Activated T-cell treated with anti-CD3 and anti-CD28 coated beads for 24 hours (primary cell): ENCODE data around the gene SLC39A5.
"Not testable (repeated sequence)": the region's sequence is repeated elsewhere in the genome, so short reads cannot be mapped to it uniquely, and the experiment has no call there.

ENCODE experiments used
- DNase-seq: peaks from one replicate; pipeline ENCODE4 v3.0.0-alpha.2; 2020; ENCODE audit warnings: low read depth

The SLC39A5 gene, protein sequence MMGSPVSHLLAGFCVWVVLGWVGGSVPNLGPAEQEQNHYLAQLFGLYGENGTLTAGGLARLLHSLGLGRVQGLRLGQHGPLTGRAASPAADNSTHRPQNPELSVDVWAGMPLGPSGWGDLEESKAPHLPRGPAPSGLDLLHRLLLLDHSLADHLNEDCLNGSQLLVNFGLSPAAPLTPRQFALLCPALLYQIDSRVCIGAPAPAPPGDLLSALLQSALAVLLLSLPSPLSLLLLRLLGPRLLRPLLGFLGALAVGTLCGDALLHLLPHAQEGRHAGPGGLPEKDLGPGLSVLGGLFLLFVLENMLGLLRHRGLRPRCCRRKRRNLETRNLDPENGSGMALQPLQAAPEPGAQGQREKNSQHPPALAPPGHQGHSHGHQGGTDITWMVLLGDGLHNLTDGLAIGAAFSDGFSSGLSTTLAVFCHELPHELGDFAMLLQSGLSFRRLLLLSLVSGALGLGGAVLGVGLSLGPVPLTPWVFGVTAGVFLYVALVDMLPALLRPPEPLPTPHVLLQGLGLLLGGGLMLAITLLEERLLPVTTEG

DNA sequence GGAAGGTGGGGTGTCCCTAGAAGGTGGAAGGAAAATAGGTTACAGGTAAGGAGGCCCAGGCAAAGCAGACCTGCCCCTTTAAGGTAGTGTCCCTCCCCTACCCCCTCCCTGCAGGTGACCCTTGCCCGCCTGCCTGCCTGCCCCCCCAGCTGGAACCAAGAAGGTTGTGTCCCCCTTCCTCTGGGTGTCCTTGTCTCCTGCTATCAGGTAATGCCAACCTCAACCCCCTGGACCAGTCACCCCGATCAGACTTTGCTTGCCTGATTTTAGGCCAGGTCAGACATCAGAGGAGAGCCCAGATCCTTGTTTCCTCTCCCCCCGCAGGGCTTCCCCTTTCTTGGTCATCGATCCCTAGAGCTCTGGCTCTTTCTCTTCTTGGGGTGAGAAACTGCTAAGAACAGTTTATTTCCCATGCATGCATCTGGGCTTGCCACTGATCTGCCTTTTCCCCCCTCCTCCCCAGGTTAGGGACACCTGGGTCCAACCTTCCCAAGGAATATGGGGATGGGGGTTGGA is at the start of gene SLC39A5:
TSS of gene SLC39A5 (plus strand) at position 136 of the 516 bp plus-strand sequence. CDS start 1,224 bp downstream, outside the sequence.
- no peak for DNase-seq

DNA sequence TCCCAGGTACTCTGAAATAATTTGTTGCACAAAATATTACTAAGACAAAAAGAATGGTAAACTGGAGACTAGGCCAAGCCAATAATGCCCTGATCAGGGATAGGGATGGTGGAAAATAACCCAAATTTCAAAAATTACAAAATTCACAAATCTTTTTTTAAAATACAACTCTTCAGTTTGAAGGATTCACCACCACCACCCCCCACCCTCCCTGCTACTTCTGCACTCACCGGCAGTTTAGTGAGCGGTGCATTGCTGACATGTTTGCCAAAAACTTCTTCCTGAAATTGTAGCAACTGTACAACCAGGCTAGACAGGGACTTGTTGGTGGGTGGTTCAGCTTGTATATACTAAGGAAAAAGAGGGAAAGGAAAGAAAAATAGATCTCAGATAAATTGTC is 42.9 kb upstream of the SLC39A5 start:
- no peak for DNase-seq

DNA sequence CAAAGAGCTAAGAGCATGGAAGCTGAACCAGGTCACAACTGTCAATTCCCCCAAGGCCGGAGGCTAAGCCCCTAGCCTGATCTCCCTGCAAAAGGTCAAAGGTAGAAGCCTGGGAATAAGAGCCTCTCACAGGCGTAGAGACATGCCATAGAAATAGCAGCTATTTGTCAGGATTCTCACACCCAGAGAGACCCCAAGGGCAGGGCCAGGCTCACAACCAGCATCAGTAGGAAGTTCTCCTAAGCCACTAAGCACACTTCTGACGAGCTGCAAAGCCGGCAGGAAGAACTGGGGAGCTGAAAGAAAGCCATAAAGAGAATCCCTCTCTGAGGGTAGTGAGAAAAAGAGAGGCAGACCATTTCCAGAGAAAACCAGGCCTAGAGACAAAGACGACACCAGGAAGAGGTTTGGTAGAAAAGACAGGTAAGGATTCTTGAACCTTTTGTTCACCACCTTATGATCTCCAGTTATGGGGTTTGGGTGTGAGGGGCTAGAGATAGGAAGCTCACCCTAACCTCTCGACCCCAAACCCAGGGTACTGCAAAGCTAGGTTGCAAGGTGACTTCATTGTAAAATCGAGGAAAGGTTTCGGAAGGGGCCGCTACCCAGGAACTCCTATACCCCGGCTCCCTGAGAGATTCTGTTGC is 41.6 kb upstream of the SLC39A5 start:
- no peak for DNase-seq

DNA sequence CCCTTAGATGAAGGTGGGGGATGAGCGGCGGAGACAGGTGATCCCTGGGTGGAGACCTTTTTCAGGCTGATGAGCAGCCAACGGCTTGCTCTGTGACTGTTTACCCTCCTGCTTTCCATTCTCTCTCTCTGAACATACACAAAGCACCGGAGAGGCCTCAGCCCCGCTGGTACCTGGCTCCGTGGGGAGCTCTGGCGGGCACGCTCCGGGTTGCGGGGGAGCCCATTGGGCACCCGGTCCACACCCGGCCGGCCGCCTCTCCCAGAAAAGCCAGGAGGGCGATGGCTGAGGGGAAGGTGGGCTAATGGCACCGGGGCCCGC is 41.1 kb upstream of the SLC39A5 start:
- DNase-seq = no peak

DNA sequence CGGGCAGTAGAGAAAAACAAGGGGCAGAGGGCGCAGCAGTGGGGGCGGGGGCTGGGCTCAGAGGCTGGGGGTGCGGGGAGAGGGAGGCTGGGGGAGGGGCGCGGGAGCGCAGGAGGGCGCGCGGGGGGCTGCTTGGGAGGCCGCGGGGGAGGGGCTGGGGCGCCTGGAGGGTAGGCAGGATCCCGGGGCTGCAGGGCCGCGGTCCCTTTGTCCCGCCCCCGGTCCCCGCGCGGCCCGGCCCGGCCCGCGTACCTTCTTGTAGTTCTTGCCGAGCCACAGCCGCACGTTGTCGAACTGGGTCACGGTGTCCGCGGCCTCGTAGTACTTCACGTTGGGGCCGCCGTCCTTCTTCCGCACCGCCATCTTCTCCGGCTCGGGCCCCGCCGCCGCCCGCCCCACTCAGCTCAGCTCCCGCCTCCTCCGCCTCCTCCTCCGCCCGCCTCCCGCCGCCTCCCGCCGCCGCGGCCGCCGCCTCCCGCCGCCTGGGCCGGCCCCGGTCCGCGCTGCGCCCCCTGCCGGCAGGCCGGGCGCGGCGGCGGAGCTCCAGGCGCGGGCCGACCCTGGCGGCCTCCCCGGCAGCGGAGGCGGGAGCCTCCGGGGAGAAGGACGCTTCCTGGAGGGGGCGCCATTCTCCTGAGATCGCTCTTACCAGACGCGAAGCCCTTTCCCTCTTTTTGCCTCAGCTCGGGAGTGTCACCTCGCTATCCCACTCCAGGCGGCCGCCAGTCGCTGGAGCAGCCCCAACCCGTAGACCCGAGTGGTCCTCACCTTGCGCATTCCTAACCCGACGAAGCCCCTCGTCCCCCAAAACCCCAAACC is 40.5 kb upstream of the SLC39A5 start, which contains the start of gene SMARCC2:
TSS of gene SMARCC2 (minus strand) at position 385 of the 819 bp plus-strand sequence. CDS start at position 363, 22 bp downstream.
- peak; percentile 78 for DNase-seq

DNA sequence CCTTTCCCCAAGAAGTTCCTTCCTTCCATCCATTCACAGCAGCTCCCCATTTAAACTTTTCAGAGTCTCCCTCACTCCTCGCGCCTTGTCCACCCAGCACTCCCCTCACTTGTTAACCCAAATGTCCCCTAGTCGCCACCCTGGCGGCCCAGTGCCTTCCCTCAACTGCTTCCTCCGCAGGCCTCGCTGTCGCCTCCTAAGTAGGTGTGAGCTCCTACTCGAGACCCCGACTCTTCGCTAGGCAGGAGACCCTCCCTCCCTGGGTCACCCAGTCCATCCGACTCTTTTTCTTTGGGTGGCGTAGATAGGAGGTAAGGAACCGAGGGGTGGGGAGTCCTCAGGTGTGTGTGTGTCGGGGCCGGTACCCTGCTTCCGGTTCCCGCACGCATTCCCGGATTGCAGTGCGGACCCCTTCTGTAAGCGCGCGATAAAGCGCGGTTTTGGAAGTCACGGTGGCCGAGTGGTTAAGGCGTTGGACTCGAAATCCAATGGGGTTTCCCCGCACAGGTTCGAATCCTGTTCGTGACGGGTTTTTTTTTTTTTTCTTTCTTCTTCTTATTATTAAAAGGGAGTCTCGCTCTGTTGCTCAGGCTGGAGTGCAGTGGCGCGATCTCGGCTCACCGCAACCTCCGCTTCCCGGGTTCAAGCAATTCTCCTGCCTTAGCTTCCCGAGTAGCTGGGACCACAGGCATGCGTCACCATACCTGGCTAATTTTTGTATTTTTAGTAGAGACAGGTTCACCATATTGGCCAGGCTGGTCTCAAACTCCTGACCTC is 39.7 kb upstream of the SLC39A5 start:
- peak; percentile 92 for DNase-seq

DNA sequence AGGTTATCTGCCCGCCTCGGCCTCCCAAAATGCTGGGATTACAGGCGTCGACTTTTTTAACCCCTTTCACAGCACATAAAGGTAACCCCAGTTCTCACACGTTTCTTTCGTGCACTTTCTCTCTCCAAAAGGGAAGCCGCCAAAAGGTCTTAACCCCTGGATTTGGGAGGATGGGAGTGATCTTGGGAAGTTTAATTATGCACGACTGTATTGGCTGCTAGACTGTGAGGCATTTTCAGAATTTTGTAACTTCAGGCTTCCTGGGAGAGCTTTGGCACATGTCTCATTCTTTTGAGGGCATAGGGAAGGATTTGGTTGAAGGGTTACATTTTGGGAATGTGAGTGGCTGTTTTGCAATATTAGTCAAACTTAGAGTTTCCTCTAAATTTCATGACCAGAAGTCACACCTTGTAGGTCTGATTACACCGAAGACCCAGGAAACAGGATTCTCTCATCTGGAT is 39.1 kb upstream of the SLC39A5 start:
- DNase-seq = no peak

DNA sequence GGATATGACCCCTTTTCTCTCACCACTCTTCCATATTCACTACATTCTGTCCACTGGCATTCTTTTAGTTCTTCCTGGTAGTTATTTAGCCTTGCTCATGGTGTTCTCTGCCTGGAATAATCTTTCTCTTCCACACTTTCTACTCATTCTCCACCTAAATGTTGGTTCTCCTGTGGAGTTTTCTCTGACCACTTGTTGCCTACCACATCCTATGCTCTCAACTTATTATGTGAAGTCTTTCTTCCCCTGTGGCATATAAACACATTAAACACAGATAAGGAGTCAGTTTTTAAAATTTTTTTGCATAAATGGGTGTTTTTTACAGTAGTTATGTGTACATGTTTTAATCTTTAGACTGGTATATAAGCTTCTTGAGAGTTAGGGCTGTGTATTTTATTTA is 37.3 kb upstream of the SLC39A5 start:
- DNase-seq = no peak

DNA sequence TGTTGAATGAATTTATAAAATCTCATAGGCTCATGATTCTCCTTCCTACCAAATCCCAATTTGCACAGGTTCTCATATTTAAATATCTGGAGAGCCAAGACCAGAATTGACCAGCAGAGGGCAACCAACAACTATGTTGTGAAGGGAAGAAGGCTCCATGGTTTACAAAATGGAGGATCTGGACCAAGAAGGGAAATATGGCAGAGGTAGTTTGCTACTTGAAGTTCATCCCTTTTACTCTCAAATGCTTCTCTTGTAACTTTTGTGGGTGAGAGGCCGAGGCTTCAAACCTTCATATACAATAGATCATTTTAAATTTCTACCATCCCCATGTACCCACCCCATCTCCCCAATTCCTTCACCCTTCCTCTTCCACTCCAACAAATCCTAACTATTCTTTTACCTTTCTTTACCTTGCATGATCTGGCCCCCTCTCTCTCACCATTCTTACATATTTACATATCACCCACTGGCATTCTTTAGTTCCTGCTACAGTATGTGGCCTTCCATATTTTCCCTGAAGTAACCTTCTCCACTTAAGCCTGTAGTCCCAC is 36.7 kb upstream of the SLC39A5 start:
- peak; percentile 72 for DNase-seq

DNA sequence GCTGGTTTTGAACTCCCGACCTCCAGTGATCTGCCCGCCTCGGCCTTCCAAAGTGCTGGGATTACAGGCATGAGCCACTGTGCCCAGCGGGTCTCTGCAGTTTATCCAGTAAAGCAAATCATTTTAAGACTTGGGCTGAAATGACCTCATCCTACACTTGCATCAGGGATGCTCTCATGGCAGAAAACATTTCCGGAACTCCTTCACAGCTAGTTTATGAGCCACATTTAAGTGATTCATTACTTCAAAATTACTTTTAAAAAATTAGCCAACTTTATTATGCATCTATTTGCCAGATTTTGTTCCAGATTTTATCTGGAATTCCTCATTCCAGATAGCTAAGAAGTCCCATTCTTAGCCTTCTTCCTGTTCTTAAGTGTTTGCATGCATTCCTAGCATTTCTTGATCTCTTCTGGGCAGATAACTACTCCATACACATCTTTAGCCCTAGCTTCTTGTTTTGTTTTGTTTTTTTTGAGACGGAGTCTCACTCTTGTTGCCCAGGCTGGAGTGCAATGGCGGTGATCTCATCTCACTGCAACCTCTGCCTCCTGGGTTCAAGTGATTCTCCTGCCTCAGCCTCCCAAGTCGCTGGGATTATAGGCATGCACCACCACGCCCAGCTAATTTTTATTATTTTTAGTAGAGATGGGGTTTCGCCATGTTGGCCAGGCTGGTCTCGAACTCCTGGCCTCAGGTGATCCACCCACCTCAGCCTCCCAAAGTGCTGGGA is 32.9 kb upstream of the SLC39A5 start:
- DNase-seq = not testable (repeated sequence)

DNA sequence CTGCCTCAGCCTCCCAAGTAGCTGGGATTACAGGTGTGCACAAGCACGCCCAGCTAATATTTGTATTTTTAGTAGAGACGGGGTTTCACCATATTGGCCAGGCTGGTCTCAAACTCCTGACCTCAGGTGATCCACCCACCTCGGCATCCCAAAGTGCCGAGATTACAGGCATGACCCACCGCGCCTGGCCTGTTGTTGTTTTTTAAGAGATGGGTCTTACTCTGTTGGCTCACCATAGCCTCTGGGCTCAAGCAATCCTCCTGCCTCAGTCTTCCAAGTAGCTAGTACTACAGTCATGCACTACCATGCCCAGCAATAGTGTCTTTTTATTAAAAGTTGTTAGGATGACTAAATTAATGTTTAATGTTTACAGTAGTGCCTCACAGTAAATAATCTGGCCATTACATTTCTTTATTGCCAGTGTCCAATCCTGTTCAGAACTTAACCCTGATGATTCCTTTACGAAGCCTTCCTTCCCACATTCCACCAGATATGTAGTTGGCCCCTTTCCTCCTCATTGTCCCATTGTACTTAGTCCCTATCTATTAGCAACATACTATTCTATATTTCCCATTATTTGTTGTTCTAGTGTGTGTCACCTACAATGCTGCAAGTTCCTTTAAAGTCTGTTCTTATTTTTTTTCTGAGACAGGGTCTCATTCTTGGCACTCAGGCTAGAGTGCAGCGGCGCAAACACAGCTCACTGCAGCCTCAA is 31.8 kb upstream of the SLC39A5 start:
- DNase-seq = no peak

DNA sequence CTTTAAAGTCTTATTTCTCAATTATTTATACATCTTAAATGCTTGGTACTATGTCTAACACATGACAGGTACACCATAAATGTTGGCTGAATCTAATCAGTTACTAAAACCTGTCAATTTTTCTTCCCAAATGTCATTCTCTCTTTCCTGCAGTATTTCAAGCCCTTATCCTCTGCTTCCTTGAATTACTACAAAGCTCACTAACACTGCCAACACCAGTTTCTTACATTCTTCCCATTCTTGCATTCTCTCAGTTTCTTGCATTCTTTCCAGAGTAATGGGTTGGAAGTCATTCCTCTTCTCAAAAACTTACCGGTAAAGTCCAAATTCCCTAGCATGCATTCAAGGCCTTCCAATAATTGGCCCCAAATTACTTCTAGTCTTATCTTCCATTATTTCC is 31.0 kb upstream of the SLC39A5 start:
- DNase-seq = no peak

DNA sequence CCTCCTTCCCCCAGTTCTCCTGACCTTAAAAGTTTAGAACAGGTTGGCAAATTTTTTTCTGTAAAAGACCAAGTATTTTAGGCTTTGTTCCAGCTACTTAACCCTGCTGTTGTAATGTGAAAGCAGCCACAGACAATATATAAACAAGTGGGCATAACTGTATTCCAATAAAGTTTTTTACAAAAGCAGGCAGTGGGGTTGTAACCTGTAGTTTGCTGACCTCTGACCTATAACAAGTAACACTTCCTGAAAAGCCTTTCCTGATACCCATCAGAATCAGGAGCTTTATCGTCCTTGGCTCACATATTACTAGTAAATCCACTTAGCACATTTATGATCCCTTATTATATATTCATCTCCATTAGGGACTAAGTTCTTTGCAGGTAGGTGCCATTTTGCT is 27.5 kb upstream of the SLC39A5 start:
- no peak for DNase-seq

DNA sequence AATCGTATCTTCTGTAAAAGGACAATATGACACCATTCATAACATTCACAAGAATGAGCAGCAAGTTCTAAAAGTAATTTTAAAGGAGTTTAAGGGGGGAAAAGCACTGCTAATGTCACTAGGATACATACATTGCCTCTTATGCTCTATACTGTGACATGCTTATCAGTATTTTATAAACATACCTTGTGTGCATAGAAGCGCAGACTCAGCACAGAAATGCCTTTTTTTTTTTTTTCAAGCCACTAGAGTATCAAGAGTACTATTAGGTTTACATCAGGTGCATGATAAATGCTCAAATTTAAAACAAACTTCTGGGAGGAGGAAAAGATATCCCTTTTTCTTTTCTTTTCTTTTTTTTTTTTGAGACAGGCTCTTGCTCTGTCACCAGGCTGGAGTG is 27.0 kb upstream of the SLC39A5 start:
- no peak for DNase-seq

DNA sequence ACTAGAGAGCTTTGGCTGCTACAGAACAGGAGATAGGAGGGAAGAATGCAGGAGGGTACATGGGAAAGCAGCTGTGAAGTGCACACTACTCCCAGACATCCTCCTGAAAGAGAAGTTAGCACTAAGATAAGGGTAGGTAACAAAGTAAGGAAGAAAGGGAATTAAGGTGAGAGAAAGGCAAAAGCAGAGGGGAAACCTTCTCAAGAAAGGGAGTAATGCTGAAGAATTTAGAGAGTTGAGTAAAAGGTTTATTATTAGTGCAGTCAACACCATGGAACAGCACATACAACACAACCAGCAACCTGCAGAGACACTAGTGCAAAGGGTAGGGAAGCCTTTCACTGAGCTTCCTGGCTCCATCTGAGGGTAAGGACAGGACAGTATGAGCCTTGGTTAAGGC is 25.6 kb upstream of the SLC39A5 start:
- no peak for DNase-seq

DNA sequence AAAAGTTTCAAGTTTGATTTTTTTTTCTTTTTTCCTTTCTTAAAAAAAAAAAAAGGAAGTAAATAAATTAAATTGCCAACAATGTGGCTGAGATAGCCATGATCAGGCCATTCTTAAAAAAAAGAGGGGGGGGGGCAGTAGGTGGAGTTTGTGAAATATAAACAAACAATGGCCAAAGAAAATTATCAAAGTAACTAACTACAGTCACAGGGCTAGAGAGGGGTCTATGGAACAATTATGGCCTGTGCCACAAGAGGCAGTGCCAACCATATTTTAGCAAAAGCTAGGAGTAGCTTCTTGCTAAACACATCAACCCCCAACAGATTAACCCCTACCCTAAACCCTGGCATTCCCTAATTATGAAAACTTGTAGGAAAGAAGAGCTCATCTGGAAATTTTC is 24.4 kb upstream of the SLC39A5 start:
- no peak for DNase-seq

DNA sequence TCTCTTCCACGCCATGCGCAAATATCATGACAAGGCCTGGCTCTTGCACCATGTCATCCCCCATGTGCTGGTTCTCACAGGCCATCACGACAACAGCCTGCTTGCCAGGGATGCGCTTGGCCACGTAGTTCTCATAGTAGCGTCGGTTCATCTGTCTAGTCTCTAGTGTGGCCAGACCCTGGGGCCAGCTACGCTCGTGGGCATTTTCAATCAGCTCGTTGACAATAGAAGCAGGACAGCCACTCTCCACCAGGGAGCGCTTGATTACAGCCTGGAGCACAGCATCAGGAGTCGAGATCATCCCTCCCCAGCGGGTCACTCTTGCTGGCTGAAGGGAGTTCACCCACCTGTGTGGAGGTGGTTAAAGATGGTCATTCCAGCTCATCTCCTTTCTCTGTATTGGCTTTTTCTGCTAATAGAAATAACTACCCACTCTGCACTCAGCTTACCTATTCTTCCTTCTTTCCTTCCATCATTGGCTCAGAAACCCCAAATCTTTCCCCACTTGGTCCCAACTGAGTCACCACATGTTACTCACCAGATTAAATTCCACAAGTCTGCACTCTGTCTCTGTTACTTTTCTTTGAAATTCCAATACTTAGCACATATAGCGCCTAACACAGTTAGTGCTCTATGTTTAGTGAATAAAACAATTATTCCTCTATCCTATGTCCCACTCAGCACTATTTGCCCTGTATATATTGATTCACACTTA is 23.2 kb upstream of the SLC39A5 start:
- DNase-seq = no peak

DNA sequence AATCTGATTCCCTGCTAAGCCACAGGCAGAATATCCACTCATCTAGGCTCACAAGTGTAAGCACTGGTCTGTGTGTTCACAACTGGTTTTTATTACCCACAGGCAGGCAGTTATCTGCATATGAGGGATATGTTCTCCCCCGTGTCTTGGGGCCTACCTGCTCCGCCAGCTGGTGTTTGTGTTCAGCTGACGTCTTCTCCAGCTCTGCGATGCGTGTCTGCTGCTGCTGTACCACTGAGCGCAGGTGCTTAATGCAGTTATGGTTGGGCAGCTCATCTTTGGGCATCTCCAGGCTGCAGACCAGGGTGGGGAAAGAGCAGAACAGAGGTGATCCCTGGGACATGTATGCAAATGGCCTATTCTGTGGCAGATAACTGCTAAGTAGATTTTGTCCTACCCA is 21.8 kb upstream of the SLC39A5 start:
- DNase-seq = no peak

DNA sequence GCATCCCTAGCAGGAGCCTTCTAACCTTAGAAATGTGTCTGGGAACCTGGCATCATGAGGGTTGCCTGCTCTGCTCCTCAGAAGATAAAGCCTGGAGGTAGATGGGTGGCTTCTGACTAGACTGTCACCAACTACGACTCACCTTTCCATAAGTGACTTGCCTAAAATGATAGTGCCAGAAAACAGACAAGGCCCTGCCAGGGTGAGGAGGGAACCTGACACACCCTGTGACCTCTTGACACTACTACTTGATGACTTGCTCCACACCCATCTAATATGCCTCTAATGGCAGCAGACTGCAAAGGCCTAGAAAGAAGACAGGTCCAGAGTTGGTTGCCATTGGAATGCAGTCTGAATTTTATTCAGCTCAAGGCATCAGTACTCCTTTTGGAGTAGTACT is 17.5 kb upstream of the SLC39A5 start:
- DNase-seq = no peak
